SIG-M5 (cell line): ENCODE results near the gene BRPF1.

Experiments used
- DNase-seq: peaks from one replicate; lab custom pipeline; 2025; lab: John Stamatoyannopoulos, UW

The BRPF1 gene

GRCh38 chr3:9701711-9702110, 29.8 kb upstream of the BRPF1 start:
- no peak for DNase-seq

GRCh38 chr3:9703240-9703639, 28.3 kb upstream of the BRPF1 start:
- no peak for DNase-seq

DNA sequence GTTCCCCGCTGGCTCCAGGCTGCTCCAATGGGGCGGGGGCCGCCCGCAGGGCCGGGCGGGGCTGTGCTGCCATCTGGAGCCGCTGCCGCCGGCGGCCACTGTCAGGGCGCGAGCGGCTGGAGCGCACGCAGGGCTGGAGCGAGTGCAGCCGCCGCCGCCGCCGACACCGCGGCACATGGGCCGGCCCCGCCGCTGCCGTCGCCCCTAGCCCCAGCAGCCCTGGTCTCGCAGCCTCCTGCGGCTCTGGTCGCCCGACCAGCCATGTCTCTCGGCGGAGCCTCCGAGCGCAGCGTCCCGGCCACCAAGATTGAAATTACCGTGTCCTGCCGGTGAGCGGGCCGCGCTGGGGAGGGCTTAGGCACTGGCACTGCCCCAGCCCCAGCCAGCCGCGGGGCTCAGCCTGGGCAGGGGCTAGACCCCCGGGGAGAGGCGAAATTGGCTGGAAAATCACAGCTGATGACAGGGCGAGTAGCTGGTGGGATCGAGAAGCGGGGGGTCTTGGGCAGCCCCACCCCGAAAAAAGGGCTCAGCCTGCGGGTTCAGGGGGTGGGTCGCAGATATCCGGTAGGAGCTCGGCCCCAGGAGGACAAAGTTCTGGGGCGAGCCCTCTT, 27.7 kb upstream of the BRPF1 start, which contains the start of gene CPNE9:
Gene CPNE9 (plus strand): TSS at position 98 of the 611 bp plus-strand sequence. CDS start 164 bp downstream, at position 262.
- DNase-seq, result no peak

DNA sequence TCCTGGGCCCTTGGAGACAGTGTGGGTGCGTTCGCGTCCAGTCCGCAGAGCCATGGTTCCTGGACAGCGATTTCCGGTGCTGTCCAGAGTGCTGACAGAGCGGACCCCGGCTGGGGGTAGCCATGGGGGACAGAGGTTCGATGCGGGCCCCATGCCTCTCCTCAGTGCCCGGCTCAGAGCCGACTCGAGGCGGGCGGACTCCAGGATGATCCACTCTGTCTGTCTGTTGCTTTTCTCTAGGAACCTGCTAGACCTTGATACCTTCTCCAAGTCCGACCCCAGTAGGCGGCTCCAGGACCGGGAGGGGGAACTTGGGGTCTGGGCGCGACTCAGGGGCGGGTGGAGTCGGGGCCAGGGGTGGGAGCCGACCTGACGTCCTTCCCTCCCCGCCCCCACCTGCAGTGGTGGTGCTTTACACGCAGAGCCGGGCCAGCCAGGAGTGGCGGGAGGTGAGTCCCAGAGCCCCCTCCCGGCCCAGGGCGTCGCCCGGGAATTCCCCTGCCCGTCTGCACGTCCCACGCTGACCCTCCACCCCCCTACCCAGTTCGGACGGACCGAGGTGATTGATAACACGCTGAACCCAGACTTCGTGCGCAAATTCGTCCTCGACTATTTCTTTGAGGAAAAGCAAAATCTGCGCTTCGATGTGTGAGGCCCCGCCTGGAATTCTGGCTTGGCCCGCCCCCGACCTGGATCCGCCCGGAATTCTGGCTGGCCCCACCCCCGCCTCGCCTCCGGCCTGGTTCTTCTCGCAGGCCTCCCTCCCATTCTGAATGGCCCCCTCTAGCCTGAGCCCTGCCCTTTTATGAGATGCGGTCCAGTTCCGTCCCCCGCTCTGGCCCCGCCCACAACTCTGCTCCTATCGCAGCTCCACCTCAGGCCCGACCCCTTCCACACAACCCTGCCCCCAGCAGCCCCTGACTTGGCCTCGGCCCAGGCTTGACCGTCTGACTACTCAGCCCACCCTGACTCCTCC, 26.9 kb upstream of the BRPF1 start:
- DNase-seq, result no peak

- DNase-seq, result no peak
Observed at GRCh38 chr3:9710174-9710739, 21.3 kb upstream of the BRPF1 start.

DNA sequence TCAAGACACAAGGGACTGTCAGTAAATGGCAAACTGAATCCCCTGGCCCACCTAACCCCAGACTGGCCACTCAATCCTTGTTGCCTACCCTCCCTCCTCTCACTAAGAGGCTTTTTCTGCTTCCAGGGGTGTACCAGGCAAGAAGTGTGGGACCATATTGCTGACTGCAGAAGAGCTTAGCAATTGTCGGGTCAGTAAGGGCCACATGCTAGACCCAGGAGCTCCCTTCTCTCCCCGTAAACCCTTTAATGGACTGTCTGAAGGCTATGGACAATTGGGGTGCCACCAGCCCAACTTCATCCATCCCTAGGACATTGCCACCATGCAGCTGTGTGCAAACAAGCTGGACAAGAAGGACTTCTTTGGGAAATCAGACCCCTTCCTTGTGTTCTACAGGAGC, 19.1 kb upstream of the BRPF1 start:
- DNase-seq, result no peak

GRCh38 chr3:9713142-9713541, 18.4 kb upstream of the BRPF1 start:
- no peak for DNase-seq

DNA sequence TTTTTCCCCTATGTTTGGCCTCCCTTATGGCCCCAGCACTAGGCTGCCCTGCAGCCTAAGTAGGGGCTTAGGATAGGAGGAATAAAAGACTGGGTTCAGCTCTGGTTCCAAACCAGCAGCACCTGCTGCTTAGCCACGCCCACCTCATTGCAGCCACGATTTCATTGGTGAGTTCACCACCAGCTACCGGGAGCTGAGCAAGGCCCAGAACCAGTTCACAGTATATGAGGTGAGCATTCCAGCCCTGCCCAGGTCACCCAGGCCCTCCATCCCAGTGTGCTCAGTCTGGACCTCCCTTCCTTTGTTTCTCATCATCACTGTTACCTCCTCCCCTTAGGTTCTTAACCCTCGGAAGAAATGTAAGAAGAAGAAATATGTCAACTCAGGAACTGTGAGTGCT, 16.4 kb upstream of the BRPF1 start:
- DNase-seq, result no peak

- peak; percentile 78 for DNase-seq
Observed at GRCh38 chr3:9715764-9716437, 15.6 kb upstream of the BRPF1 start.

GRCh38 chr3:9716801-9717555, 14.6 kb upstream of the BRPF1 start:
- no peak for DNase-seq

GRCh38 chr3:9717563-9717962, 14.0 kb upstream of the BRPF1 start:
- DNase-seq, result no peak

GRCh38 chr3:9718118-9718517, 13.4 kb upstream of the BRPF1 start:
- DNase-seq, result no peak

DNA sequence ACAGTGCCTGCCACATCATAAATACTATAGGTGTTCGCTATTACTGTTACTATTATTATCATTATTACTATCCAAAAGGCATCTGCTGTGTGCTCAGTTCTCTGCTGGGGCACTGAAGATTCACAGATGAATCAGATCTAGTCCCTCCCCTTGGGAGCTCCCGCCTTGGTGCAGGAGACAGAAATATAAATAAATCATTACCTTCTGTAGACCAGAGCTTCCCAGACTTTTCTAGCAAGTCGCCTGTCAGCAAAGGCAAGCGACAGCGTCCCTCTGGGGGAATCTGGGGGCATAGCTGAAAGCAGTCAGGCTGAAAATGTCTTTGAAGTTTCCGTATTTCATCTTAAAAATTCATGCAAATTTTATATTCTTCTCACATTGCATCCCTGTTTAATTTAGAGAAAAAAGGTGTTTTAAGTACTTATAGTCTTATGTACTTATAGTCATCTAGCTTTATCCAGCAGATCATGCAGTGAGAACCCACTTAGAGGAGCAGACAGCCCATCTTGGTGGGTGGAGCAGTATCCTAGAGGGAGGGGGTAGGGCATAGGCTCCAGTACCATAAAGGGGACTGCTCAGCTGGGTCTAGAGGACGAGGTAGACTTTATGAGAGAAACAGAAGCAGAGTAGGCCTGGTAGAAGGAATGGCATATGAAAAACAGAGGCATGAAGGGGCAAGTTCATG, 10.4 kb upstream of the BRPF1 start:
- no peak for DNase-seq

DNA sequence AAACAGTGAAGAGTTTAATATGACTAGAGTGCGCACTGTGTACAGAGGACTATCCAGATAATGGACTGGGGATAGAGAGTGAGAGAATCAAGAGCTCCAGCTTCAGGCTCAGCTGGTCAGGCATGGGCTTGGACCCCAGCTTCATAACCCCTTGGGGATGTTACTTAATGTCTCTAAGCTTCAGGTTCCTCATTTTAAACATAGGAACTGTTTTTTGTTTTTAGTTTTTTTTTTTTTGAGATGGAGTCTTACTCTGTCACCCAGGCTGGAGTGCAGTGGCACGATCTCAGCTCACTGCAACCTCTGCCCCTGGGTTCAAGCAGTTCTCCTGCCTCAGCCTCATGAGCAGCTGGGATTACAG, 9.9 kb upstream of the BRPF1 start:
- no peak for DNase-seq

GRCh38 chr3:9725775-9726515, 5.6 kb upstream of the BRPF1 start:
- no peak for DNase-seq

DNA sequence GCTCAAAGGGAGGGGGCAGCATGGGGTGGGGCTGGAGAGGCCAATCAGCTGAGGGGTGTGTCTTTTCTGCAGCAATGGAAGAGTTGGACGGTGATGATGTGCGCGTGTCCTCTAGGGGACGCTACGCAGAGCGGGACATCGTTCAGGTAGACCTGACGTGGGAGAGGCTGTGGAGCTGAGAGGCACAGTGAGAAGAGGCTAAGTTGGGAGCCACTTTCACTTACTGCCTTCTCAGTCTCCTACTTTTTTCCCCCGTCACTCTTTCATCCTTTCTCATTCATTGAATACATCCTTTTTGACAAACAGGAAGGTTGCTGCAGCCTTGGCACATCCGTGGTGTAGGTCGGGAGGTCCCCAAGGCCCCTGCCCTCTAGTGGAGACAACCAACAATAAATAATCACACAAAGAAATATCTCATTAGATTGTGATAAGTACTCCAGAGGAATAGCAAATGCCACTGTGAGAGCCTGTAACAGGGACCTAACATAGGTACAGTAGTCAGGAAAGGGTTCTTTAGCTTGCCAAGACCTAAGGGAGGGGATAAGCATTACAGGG, 4.4 kb upstream of the BRPF1 start:
- no peak for DNase-seq

GRCh38 chr3:9727743-9728142, 3.8 kb upstream of the BRPF1 start:
- no peak for DNase-seq

DNA sequence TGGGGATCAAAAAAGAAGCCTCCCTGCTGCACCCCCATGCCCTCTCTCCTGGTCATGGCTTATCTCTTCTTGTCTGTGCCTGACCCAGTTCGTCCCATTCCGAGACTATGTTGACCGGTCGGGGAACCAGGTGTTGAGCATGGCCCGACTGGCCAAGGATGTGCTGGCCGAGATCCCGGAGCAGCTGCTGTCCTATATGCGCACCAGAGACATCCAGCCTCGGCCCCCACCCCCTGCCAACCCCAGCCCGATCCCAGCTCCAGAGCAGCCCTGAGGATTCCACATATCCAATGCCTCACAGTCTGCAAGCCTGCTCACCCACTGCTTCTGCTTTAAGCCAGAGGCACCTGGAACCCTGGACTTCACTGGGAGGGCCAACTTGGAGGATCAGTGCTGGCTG, 2.1 kb upstream of the BRPF1 start:
- no peak for DNase-seq

- no peak for DNase-seq
Observed at GRCh38 chr3:9730657-9731205, 804 bp upstream of the BRPF1 start.
